Rectal smooth muscle tissue (tissue), 1 donor: Measurements from ENCODE around the gene OR5P2.
"Not testable (repeated sequence)": the region's sequence is repeated elsewhere in the genome, so short reads cannot be mapped to it uniquely, and the experiment has no call there.

Experiments
- H3K27ac ChIP-seq: one replicate; pipeline ENCODE4 v1.7.0; 2013; ENCODE audit warnings: low read depth, low read length, inconsistent platforms
- H3K27me3 ChIP-seq: one replicate; pipeline ENCODE4 v1.7.0; 2013; ENCODE audit warnings: low read length; ENCODE audit not compliant: control insufficient read depth, insufficient read depth
- H3K36me3 ChIP-seq: one replicate; pipeline ENCODE4 v1.7.0; 2013; ENCODE audit warnings: low read length; ENCODE audit not compliant: control insufficient read depth, insufficient read depth
- H3K4me1 ChIP-seq: one replicate; pipeline ENCODE4 v1.7.0; 2013; ENCODE audit warnings: low read length; ENCODE audit not compliant: control insufficient read depth, insufficient read depth
- H3K4me3 ChIP-seq: one replicate; pipeline ENCODE4 v1.7.0; 2013; ENCODE audit warnings: low read length
- H3K9ac ChIP-seq: one replicate; pipeline ENCODE4 v1.7.0; 2013; ENCODE audit warnings: low read length

The OR5P2 gene

DNA sequence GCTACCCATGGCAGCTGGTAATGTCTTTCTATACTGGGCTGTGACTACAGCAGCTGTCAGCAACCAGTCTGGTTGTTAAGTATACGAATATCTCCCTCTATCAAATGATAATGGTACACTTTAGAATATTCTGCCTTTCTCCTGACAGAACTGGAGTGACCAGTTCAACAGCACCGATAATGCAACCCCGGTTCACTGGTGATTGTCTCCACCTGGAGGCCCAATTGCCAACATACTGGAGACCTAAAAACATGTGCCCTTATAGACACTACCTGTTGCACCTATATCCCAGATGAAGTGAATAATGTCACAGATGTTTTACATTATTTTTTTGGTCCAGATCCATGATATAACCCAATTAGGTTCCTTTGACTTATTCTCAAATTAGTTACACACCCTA, 21.1 kb downstream of the OR5P2 start:
- Histone ChIP-seq H3K4me3 (no peak overlapping the region), H3K36me3 (no peaks in the 10 kb centered on the region), H3K9ac (no peak overlapping the region), H3K27me3 (no peaks in the 10 kb centered on the region), H3K4me1 (no peaks in the 10 kb centered on the region), H3K27ac (no peak overlapping the region)

DNA sequence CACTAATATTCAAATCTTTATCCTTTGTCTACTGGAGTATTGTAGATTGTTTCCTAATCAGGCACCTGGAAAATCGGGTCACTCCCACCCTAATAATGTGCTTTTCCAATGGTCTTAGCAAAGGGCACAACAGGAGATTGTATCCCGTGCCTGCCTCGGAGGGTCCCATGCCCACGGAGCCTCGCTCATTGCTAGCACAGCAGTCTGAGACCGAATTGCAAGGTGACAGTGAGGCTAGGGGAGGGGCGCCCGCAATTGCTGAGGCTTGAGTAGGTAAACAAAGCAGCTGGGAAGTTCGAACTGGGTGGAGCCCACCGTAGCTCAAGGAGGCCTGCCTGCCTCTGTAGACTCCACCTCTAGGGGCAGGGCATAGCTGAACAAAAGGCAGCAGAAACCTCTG, 32.4 kb downstream of the OR5P2 start:
- not testable (repeated sequence) for H3K4me1 ChIP-seq, H3K27me3 ChIP-seq, H3K36me3 ChIP-seq, H3K9ac ChIP-seq, H3K27ac ChIP-seq, H3K4me3 ChIP-seq

DNA sequence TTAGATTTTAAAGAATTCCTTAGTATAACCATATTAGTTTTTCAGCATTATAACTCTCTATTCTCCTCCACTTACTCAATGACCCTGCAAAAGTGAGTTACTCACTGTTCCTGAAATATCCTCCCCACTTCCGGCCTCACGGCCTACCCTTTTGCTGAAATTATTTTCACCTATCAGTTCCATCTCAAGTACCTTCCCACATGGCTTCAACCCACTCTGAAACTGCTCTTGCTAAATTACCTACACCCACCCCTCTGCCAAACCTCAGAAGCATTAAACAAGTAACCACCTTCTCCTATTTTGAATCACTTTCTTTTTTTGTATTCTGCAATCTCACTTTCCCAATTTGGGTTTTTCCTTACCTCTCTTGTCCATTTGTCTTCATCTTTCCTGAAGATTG, 37.7 kb downstream of the OR5P2 start:
- no peak overlapping the region for H3K27ac ChIP-seq
- no peaks in the 10 kb centered on the region for H3K36me3 ChIP-seq
- H3K4me1 ChIP-seq = no peaks in the 10 kb centered on the region
- no peak overlapping the region for H3K9ac ChIP-seq
- H3K4me3 ChIP-seq = no peak overlapping the region
- H3K27me3 ChIP-seq = no peaks in the 10 kb centered on the region

DNA sequence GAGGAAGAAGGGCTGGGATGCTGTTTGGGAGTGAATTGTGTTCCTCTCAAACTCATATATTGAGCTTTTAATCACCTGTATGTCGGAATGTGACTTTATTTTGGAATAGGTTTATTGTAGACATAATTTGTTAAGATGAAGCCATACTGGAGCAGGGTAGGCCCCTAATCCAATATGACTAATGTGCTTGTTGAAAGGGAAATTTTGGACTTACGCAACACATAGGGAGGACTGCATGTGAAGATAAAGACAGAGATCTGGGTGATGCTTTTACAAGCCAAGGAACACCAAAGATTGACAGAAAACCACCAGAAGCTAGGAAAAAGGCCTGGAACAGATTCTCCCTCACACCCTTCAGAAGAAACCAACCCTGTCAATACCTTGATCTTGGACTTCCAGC, 47.3 kb downstream of the OR5P2 start:
- Histone ChIP-seq H3K27me3 (no peaks in the 10 kb centered on the region), H3K9ac (no peak overlapping the region), H3K27ac (no peak overlapping the region), H3K4me1 (no peaks in the 10 kb centered on the region), H3K4me3 (no peak overlapping the region), H3K36me3 (no peaks in the 10 kb centered on the region)
